HL-60 (cell line): ENCODE results near the gene LINGO1.

Source experiments
- DNase-seq, 2 experiments: peaks; one replicate each; pipeline ENCODE4 v3.0.0-alpha.2; 2010 to 2020; ENCODE audit warnings: low read depth in 1 of 2, low spot score in 1 of 2
- H3K27ac ChIP-seq: fragments of 250-450 bp; sonication (Bioruptor Pico); replicated peaks from 2 replicates; pipeline ENCODE4 v1.5.1; 2020; ENCODE audit warnings: mild to moderate bottlenecking, moderate library complexity
- H3K27me3 ChIP-seq: fragments of 250-450 bp; sonication (Bioruptor Pico); 2 replicates; pipeline ENCODE4 v1.5.1; 2021; ENCODE audit warnings: mild to moderate bottlenecking, moderate library complexity; ENCODE audit not compliant: insufficient read depth, poor library complexity, severe bottlenecking
- H3K4me3 ChIP-seq: replicated peaks from 2 replicates; pipeline ENCODE4 v1.5.1; 2011; ENCODE audit warnings: mild to moderate bottlenecking, control low read depth, low read length; ENCODE audit not compliant: insufficient read depth
- GABPA ChIP-seq: IDR thresholded peaks from 2 replicates; pipeline ENCODE4 v1.6.1; 2012; ENCODE audit warnings: low read depth
- POLR2AphosphoS5 ChIP-seq: IDR thresholded peaks from 2 replicates; pipeline ENCODE4 v1.6.1; 2012; ENCODE audit warnings: low read depth
- SPI1 ChIP-seq: IDR thresholded peaks from 2 replicates; pipeline ENCODE4 v1.6.1; 2012; ENCODE audit warnings: low read depth, mild to moderate bottlenecking, borderline replicate concordance
- TF ChIP-seq, protein P1 (sequence below): IDR thresholded peaks from one replicate; pipeline ENCODE4 v1.5.1; 2011; ENCODE audit warnings: low read length, control low read depth, inconsistent platforms; ENCODE audit not compliant: insufficient read depth
- TF ChIP-seq, protein P2 (sequence below): IDR thresholded peaks from 2 replicates; pipeline ENCODE4 v1.6.1; 2012; ENCODE audit warnings: low read depth; ENCODE audit not compliant: insufficient replicate concordance

Gene LINGO1

DNA sequence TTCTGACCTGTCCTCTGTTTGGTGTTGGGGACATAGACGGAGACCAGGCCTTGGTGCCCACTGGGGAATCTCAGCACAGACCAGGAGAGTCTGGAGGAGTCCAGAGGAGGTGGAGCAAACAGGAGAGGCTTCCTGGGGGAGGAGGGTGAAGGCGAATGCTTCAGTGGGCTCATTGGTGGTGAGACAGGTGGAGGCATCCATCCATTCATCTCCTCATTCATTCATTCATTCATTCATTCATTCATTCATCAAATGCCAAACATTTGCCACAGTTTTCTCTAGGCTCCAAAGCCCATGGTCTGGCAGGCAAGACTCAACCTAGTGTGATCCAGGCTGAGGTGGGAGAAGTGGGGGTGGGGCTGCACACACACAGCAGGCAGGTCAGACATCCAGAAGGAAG, 7.9 kb upstream of the LINGO1 start:
- TF ChIP-seq, protein P1, sequence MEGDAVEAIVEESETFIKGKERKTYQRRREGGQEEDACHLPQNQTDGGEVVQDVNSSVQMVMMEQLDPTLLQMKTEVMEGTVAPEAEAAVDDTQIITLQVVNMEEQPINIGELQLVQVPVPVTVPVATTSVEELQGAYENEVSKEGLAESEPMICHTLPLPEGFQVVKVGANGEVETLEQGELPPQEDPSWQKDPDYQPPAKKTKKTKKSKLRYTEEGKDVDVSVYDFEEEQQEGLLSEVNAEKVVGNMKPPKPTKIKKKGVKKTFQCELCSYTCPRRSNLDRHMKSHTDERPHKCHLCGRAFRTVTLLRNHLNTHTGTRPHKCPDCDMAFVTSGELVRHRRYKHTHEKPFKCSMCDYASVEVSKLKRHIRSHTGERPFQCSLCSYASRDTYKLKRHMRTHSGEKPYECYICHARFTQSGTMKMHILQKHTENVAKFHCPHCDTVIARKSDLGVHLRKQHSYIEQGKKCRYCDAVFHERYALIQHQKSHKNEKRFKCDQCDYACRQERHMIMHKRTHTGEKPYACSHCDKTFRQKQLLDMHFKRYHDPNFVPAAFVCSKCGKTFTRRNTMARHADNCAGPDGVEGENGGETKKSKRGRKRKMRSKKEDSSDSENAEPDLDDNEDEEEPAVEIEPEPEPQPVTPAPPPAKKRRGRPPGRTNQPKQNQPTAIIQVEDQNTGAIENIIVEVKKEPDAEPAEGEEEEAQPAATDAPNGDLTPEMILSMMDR, result no peak
- TF ChIP-seq SPI1 (no peak), POLR2AphosphoS5 (no peak), GABPA (no peak)
- TF ChIP-seq, protein P2, sequence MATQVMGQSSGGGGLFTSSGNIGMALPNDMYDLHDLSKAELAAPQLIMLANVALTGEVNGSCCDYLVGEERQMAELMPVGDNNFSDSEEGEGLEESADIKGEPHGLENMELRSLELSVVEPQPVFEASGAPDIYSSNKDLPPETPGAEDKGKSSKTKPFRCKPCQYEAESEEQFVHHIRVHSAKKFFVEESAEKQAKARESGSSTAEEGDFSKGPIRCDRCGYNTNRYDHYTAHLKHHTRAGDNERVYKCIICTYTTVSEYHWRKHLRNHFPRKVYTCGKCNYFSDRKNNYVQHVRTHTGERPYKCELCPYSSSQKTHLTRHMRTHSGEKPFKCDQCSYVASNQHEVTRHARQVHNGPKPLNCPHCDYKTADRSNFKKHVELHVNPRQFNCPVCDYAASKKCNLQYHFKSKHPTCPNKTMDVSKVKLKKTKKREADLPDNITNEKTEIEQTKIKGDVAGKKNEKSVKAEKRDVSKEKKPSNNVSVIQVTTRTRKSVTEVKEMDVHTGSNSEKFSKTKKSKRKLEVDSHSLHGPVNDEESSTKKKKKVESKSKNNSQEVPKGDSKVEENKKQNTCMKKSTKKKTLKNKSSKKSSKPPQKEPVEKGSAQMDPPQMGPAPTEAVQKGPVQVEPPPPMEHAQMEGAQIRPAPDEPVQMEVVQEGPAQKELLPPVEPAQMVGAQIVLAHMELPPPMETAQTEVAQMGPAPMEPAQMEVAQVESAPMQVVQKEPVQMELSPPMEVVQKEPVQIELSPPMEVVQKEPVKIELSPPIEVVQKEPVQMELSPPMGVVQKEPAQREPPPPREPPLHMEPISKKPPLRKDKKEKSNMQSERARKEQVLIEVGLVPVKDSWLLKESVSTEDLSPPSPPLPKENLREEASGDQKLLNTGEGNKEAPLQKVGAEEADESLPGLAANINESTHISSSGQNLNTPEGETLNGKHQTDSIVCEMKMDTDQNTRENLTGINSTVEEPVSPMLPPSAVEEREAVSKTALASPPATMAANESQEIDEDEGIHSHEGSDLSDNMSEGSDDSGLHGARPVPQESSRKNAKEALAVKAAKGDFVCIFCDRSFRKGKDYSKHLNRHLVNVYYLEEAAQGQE, result no peak
- Histone ChIP-seq H3K27me3 (peaks cover 4% of the 10 kb centered on the region), H3K27ac (no peak overlapping the region), H3K4me3 (no peak overlapping the region)
- no peak for DNase-seq

DNA sequence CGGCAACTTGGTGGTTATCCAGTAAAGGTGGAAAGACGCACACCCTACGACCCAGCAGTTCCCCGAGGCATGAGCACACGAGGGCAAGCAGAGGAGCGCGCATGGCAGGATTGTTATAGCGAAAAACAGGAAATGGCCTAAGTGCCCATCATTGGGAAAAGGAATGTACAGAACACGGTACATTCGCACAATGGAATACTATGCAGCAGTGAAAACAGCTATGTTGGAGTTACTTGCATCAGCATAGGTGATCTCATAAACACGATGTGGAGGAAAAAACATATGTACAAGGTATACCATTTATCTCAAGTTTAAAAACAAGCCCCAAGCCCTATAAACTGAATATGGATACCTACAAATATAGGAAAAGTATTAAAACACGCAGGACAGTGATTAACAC, 6.7 kb upstream of the LINGO1 start:
- no peak for DNase-seq
- TF ChIP-seq SPI1 (no peak), POLR2AphosphoS5 (no peak), GABPA (no peak)
- TF ChIP-seq, protein P1, result no peak
- TF ChIP-seq, protein P2, result no peak
- peaks cover 11% of the 10 kb centered on the region for H3K27me3 ChIP-seq
- H3K27ac ChIP-seq, result no peak overlapping the region
- H3K4me3 ChIP-seq, result no peak overlapping the region

DNA sequence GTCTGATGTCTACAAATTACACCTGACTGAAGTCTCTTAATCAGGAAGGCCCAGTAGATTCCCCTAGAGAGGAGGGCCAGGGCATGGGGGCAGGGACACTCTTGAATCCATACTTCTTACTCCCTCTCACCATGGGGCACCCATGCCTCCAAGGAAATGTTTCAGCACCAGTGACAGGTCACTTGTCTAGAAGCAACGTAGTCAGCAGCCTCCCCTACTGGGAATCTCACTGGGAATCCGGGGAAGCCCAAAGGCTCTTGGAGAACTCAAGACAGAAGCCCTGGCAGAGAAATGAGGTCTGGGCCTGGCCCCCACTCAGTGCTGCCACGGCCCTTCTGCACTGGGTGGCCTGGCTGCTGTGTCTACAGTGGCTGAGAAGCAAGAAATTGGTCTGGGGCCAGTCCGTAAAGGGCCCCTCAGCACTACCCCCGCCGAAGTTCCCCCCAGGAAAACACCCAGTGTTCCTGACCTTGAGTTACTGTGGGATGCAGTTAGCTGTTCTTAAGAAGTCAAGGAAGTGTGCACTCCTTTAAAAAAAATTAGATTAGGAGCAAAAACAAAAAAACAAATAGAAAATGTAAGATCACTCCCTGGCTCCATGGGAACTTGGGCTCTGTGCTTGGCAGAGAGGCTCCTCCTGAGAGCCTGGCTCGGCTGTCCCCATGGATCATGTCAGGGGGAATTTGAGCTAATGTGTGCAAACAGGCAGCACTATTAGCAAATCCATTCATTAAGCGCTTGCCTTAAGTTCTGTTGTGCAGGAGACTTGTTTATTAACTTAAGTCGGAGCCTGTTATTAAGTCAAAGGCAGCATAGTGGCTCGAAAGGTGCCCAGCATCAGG, 5.4 kb upstream of the LINGO1 start:
- no peak for DNase-seq
- H3K4me3 ChIP-seq, result no peak overlapping the region
- no peak for TF ChIP-seq GABPA
- TF ChIP-seq POLR2AphosphoS5, result no peak
- TF ChIP-seq, protein P2, result no peak
- TF ChIP-seq, protein P1, result no peak
- no peak for TF ChIP-seq SPI1
- no peak overlapping the region for H3K27ac ChIP-seq
- peaks cover 14% of the 10 kb centered on the region for H3K27me3 ChIP-seq
